ENCODE data around the gene PHLDA2. TPM values are rescaled to one million over a fixed set of nuclear protein-coding genes. Genes with fewer than 3 reads are reported as not detected.

The PHLDA2 gene, protein sequence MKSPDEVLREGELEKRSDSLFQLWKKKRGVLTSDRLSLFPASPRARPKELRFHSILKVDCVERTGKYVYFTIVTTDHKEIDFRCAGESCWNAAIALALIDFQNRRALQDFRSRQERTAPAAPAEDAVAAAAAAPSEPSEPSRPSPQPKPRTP
- 44.5 and 51.5 TPM in 2 replicates for total RNA-seq
- 38.5 and 45.6 TPM in 2 replicates for polyA plus RNA-seq
- polyA plus RNA-seq (2011; cell fraction: cytosol; rRNA removed), result 20.7 and 42.6 TPM in 2 replicates
- polyA plus RNA-seq (2011; cell fraction: nucleus; rRNA removed), result 9.4 and 13.0 TPM in 2 replicates
- polyA plus RNA-seq (2012), result 36.8 and 57.9 TPM in 2 replicates
- 3.8 and 5.2 TPM in 2 replicates for polyA minus RNA-seq
- 76.2 TPM for polyA minus RNA-seq (2011; cell fraction: cytosol; rRNA and poly(A)+ RNA removed)
- 4.0 and 13.1 TPM in 2 replicates for polyA minus RNA-seq (2011; cell fraction: nucleus; rRNA and poly(A)+ RNA removed)
- Bru-seq, nascent RNA, result percentile 67 among the genes with signal in this experiment
- BruChase-seq, experiment 1, labeled RNA remaining after a 6-hour chase, result percentile 90 among the genes with signal in this experiment
- percentile 72 among the genes with signal in this experiment for BruChase-seq, experiment 2, labeled RNA remaining after a 2-hour chase
- long read RNA-seq, transcript PHLDA2-201 (2 exons, 955 nt), result major isoform, 330 of 335 reads
- long read RNA-seq, partial matches to known transcripts, result 5 of 335 reads
- long read RNA-seq, other reads (novel, unspliced or antisense), result 0 of 335 reads

DNA sequence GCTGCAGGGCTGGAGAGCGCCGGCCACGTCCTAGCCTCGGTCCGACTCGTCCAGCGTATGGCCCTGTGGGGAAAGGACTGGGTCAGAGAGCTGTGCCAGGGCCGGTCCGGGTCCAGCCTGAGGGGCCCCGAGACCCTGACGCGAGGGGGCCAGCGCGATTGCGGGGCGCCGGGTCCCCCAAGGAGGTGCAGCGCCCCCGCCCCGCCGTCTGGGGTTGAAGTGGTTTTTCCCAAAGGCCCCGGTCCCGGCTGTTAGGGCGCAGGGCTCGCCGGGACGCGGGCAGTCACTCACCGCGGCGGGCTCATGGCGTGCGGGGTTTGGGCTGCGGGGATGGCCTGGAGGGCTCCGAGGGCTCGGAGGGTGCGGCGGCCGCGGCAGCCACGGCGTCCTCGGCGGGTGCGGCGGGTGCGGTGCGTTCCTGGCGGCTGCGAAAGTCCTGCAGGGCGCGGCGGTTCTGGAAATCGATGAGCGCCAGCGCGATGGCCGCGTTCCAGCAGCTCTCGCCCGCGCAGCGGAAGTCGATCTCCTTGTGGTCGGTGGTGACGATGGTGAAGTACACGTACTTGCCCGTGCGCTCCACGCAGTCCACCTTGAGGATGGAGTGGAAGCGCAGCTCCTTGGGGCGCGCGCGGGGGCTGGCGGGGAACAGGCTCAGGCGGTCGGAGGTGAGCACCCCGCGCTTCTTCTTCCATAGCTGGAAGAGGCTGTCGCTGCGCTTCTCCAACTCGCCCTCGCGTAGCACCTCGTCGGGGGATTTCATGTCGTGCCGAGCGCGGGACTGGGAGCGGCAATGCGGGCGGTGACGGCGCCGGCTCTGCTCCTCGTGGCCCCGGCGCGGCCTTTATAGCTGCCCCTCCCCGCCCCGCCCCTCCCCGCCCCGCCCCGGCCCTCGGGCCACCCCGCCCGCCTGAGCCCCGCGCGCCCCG lies at the start of gene PHLDA2:
TSS of gene PHLDA2 (minus strand) at position 816 of the 926 bp plus-strand sequence. CDS start at position 760, 56 bp downstream.
- peak within 1 kb of the TSS; percentile 50 to 54 (median 53) for H3K4me3 ChIP-seq (replicated peaks in 1 of 3; ENCODE audit: insufficient read depth in 1 of 3, low read depth in 1 of 3, low read length in 3 of 3)
- DNase-seq (ENCODE audit: low read depth, low spot score) (peak; percentile 59), FAIRE-seq (peak; percentile 66)
- no peaks in the 10 kb centered on the region for H3K36me3 ChIP-seq (ENCODE audit: control insufficient read depth in 2 of 2, extremely low read depth in 1 of 2, insufficient read depth in 2 of 2, low read length in 2 of 2)
- ChIA-PET CTCF (interaction anchor here (0.9 to 3.1 kb wide), 17 partner anchors 8 to 450 kb away, joined by 3 to 46 read pairs (median 6); partner anchors contain the start of genes NAP1L4 and ZNF195), POLR2A (interaction anchor here (0.8 to 2.1 kb wide), 13 partner anchors 10 to 396 kb away, joined by 3 to 13 read pairs (median 4); partner anchors contain the start of genes CDKN1C and NAP1L4)
- H3K79me2 ChIP-seq (ENCODE audit: control insufficient read depth, insufficient read depth, low read length), result peaks cover 28% of the 10 kb centered on the region
- peak within 1 kb of the TSS; percentile 78 for H3K27ac ChIP-seq (ENCODE audit: insufficient read depth, low read depth, low read length)
- H3K27me3 ChIP-seq (ENCODE audit: control insufficient read depth in 2 of 2, insufficient read depth in 2 of 2, low read length in 2 of 2), result no peaks in the 10 kb centered on the region
- H4K20me1 ChIP-seq (replicated peaks; ENCODE audit: control insufficient read depth, extremely low read depth, insufficient read depth, low read length), result no peaks in the 10 kb centered on the region
- intact Hi-C loops (cut with micrococcal nuclease) (loop anchor here (1.0 kb wide), 1 partner anchor 31 kb away; no protein-coding TSS in a partner anchor), dilution Hi-C loops (cut with MboI; ENCODE audit: extremely low pct_ligation_motif_present, low sequenced_read_pairs) (no loop called here)
- H3K4me1 ChIP-seq (ENCODE audit: control insufficient read depth, extremely low read depth, insufficient read depth, low read length), result peaks cover 26% of the 10 kb centered on the region
- TF ChIP-seq MYC (IDR thresholded peaks at IDR 0.05; ENCODE audit: low read depth, low read length) (peak; percentile 57), POLR2AphosphoS5 (IDR thresholded peaks at IDR 0.05; ENCODE audit: insufficient read depth, low read depth, low read length) (peak; percentile 95), POLR2A (IDR thresholded peaks at IDR 0.05; ENCODE audit: low read depth, low read length) (peak; percentile 95), JUN (IDR thresholded peaks at IDR 0.05; ENCODE audit: borderline replicate concordance, insufficient read depth, insufficient read length, low read depth) (no peak), EZH2 (IDR thresholded peaks at IDR 0.05; ENCODE audit: borderline replicate concordance, low read depth, low read length, severe bottlenecking) (no peak)
- H3K4me2 ChIP-seq (ENCODE audit: insufficient read depth, low read length), result peak within 1 kb of the TSS; percentile 79
- BruUV-seq (replicated peaks), result TSS peak; percentile 91
- H3K9me1 ChIP-seq (replicated peaks; ENCODE audit: control insufficient read depth, extremely low read depth, insufficient read depth, low read length), result no peaks in the 10 kb centered on the region
- H2AFZ ChIP-seq (ENCODE audit: low read depth, low read length), result peak within 1 kb of the TSS; percentile 79
- peak within 1 kb of the TSS; percentile 68 for H3K9ac ChIP-seq (replicated peaks; ENCODE audit: extremely low read depth, insufficient read depth, low read length)
- H3K9me3 ChIP-seq (replicated peaks; ENCODE audit: control insufficient read depth, insufficient read depth, low read length), result no peaks in the 10 kb centered on the region

All from endothelial cell of umbilical vein (primary cell).